Activated CD4-positive, alpha-beta T cell treated with anti-CD3 and anti-CD28 coated beads, Interleukin-2, amount 50 U/mL, for 24 hours (primary cell): ENCODE measurements around the gene FGD5.

ENCODE experiments used
- DNase-seq, 2 donors: peaks; one replicate each; pipeline ENCODE4 v3.0.0-alpha.2; 2020; ENCODE audit warnings: low read depth in 1 of 2, low spot score in 1 of 2

The FGD5 gene

GRCh38 chr3:14852058-14852594, 33.4 kb downstream of the FGD5 start:
- DNase-seq, result no peak

- DNase-seq, result no peak
Measured at GRCh38 chr3:14852717-14853116, 34.0 kb downstream of the FGD5 start.

- DNase-seq, result no peak
Measured at GRCh38 chr3:14853271-14853951, 34.6 kb downstream of the FGD5 start.

- DNase-seq, result no peak
Measured at GRCh38 chr3:14857506-14857905, 38.7 kb downstream of the FGD5 start.

- DNase-seq, result no peak
Measured at GRCh38 chr3:14858105-14858504, 39.3 kb downstream of the FGD5 start.

DNA sequence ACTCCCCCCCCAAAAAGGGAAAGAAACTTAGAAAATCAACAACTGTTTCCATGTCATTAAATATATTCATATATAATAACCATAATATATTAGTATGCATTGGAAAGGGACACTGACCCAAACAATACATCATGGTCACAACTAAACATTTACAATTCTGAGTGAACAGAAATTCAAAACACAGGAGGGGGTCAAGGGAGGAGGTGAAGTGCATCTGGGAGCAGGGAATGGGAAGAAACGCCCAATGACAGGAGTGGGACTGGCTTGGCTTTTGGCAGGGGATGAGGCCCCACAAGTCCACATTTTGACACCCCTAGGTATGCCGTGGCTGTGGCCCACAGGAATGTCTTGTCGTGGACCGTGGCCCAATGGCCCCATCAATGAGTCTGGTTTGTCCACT, 41.1 kb downstream of the FGD5 start:
- no peak for DNase-seq

- DNase-seq, result no peak
Measured at GRCh38 chr3:14861031-14861430, 42.3 kb downstream of the FGD5 start.

GRCh38 chr3:14861446-14862302, 42.9 kb downstream of the FGD5 start:
- DNase-seq, result no peak

DNA sequence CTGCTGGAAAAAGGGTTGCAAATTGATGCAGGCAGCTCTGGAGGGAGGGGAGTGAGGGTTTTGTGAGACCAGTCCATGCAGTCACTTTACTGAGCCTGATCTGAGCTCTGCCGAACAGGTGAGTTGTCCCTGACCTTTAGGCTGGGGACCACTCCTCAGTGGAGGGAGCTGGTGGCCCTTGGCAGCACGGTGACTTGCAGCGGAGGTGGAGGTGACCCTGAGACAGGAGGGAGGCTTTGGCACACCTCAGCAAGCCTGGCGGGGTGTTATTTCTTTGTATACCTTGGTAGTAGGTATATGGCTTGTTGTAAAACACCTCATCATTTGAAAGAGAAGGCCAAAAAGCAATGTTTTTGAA, 43.5 kb downstream of the FGD5 start:
- DNase-seq, result no peak

DNA sequence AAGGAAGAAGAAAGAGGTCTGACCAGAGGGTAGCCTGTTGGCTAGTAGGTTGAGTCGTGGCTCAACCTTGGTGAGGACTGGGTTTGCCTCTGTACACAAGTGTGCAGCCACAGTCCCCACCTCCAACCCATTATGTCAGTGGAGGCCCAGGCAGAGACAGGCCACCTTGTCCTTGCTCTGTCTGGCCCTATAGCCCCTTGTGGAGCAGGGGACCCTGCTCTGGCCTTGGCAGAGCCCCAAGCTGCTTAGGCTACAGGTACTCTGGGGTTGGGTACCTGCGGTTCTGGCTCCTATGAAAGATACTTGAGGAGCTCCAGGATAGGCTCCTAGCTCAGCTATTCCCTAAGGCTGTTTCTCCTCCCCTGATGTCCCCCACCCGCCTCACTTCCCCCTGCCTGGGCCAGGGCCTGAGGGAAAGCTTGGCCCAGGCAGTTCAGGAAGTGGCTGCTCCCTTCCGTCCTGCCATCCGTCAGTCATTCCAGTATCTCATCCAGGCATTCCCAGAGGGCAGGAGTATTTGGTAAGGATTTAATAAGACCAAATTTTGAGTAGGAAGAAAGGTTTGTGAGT, 44.0 kb downstream of the FGD5 start:
- DNase-seq, result no peak

- DNase-seq, result no peak
Measured at GRCh38 chr3:14863333-14864100, 44.8 kb downstream of the FGD5 start.

- no peak for DNase-seq
Measured at GRCh38 chr3:14864131-14864530, 45.4 kb downstream of the FGD5 start.

DNA sequence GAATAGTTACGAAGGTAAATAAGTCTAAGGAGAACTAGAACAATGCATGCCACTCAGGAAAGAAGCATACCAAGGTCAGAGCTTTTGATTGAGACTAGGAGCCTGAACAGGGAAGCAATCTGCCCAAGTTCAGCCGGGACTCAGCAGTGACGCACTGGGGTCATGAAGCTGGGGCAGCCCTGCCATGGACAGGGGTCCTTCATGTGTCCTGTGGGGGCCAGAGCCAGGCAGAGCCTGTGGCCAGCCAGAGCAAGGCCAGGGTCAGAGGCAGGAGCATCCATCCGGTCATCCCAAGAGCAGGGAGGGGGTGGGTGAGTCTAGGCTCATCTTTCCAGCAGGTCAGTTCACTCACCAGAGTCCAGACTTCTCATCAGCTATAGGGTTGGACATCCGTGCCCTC, 47.9 kb downstream of the FGD5 start:
- no peak for DNase-seq

GRCh38 chr3:14867936-14868570, 49.3 kb downstream of the FGD5 start:
- DNase-seq, result no peak

- DNase-seq, result no peak
Measured at GRCh38 chr3:14869917-14870782, 51.4 kb downstream of the FGD5 start.

DNA sequence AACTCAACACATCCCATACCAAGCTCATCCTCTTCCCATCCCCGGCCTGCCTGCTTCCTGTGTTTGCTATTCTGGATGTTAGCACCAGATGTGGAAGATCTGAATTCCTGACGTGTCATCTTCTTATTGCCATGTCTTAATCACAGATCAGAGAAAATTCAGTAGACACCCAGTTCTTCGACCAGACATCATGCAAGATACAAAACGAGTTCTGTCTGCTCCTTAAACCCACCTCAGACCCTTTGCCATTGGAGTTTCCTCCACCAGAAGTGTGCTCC, 52.0 kb downstream of the FGD5 start:
- DNase-seq, result no peak

- DNase-seq, result no peak
Measured at GRCh38 chr3:14871456-14872200, 52.9 kb downstream of the FGD5 start.

GRCh38 chr3:14872706-14873105, 53.9 kb downstream of the FGD5 start:
- DNase-seq, result no peak

GRCh38 chr3:14874784-14875183, 56.0 kb downstream of the FGD5 start:
- no peak for DNase-seq
